ENCODE results near the gene ABHD8. TPM values are rescaled to one million over a fixed set of nuclear protein-coding genes. Genes with fewer than 3 reads are reported as not detected.

The ABHD8 gene
- total and polyA plus RNA-seq, 2 donors from 2014 or later, result 9.6 to 20.0 TPM

- TF ChIP-seq CTCF (IDR thresholded peaks at IDR 0.05; ENCODE audit: borderline replicate concordance, extremely low read depth, insufficient read depth), result no peak
- Histone ChIP-seq H3K27ac (ENCODE audit: low read depth in 2 of 2, low read length in 2 of 2) (no peak overlapping the region), H3K4me3 (ENCODE audit: low read length in 3 of 3) (no peak overlapping the region), H3K27me3 (ENCODE audit: control insufficient read depth, insufficient read depth, low read length) (no peaks in the 10 kb centered on the region), H3K36me3 (ENCODE audit: control insufficient read depth in 2 of 3, insufficient read depth in 3 of 3, low read length in 3 of 3) (no peaks in the 10 kb centered on the region), H3K4me1 (ENCODE audit: control insufficient read depth in 2 of 3, insufficient read depth in 2 of 3, low read depth in 1 of 3, low read length in 3 of 3) (peaks cover 0 to 24% (median 0%) of the 10 kb centered on the region in 3 donors), H3K9me3 (ENCODE audit: control insufficient read depth in 2 of 3, insufficient read depth in 1 of 3, low read length in 3 of 3) (no peaks in the 10 kb centered on the region), H3K9ac (ENCODE audit: low read length in 3 of 3) (no peak overlapping the region)
- DNase-seq (no peak), FAIRE-seq (no peak)
- intact Hi-C loops (cut with DNase I), result loop anchor here (10.0 kb wide), 1 partner anchor 129 kb away; the partner anchor contains the start of gene NXNL1
These were observed 32.4 kb upstream of the ABHD8 start for GRCh38 chr19:17335575-17335974.

- Histone ChIP-seq H3K36me3 (ENCODE audit: control insufficient read depth in 2 of 3, insufficient read depth in 3 of 3, low read length in 3 of 3) (no peaks in the 10 kb centered on the region), H3K27me3 (ENCODE audit: control insufficient read depth, insufficient read depth, low read length) (no peaks in the 10 kb centered on the region), H3K9ac (ENCODE audit: low read length in 3 of 3) (peak within 1 kb of the TSS in 2 of 3 donors; percentile 54 to 60), H3K27ac (ENCODE audit: low read depth in 2 of 2, low read length in 2 of 2) (no peak within 1 kb of the TSS), H3K9me3 (ENCODE audit: control insufficient read depth in 2 of 3, insufficient read depth in 1 of 3, low read length in 3 of 3) (no peaks in the 10 kb centered on the region), H3K4me3 (ENCODE audit: low read length in 3 of 3) (peak within 1 kb of the TSS; percentile 56 to 61 (median 61)), H3K4me1 (ENCODE audit: control insufficient read depth in 2 of 3, insufficient read depth in 2 of 3, low read depth in 1 of 3, low read length in 3 of 3) (peaks cover 0 to 24% (median 0%) of the 10 kb centered on the region in 3 donors)
- TF ChIP-seq CTCF (IDR thresholded peaks at IDR 0.05; ENCODE audit: borderline replicate concordance, extremely low read depth, insufficient read depth), result peak; percentile 7
- DNase-seq, result peak; percentile 97 to 99 (median 97)
- intact Hi-C loops (cut with DNase I), result loop anchor here (10.0 kb wide), 1 partner anchor 130 kb away; the partner anchor contains the start of gene NXNL1
- FAIRE-seq, result no peak
These were observed 31.5 kb upstream of the ABHD8 start, which contains the start of gene ANO8 for GRCh38 chr19:17334414-17335409. Gene ANO8 (minus strand): TSS chr19:17334855. CDS start chr19:17334670, 185 bp downstream.

- intact Hi-C loops (cut with DNase I), result loop anchor here (10.0 kb wide), 1 partner anchor 131 kb away; the partner anchor contains the start of gene NXNL1
- Histone ChIP-seq H3K27ac (ENCODE audit: low read depth in 2 of 2, low read length in 2 of 2) (no peak overlapping the region), H3K9me3 (ENCODE audit: control insufficient read depth in 2 of 3, insufficient read depth in 1 of 3, low read length in 3 of 3) (no peaks in the 10 kb centered on the region), H3K27me3 (ENCODE audit: control insufficient read depth, insufficient read depth, low read length) (no peaks in the 10 kb centered on the region), H3K4me1 (ENCODE audit: control insufficient read depth in 2 of 3, insufficient read depth in 2 of 3, low read depth in 1 of 3, low read length in 3 of 3) (peaks cover 0 to 24% (median 0%) of the 10 kb centered on the region in 3 donors), H3K9ac (ENCODE audit: low read length in 3 of 3) (peak overlapping the region in 2 of 3 donors; percentile 54 to 60), H3K4me3 (ENCODE audit: low read length in 3 of 3) (peak overlapping the region; percentile 50 to 61 (median 56)), H3K36me3 (ENCODE audit: control insufficient read depth in 2 of 3, insufficient read depth in 3 of 3, low read length in 3 of 3) (no peaks in the 10 kb centered on the region)
- TF ChIP-seq CTCF (IDR thresholded peaks at IDR 0.05; ENCODE audit: borderline replicate concordance, extremely low read depth, insufficient read depth), result no peak
- DNase-seq, result no peak
- FAIRE-seq, result no peak
These were observed 30.6 kb upstream of the ABHD8 start for GRCh38 chr19:17333611-17334413.

Data from kidney (tissue), 14 donors.